ENCODE results near the gene VWA8. TPM values are rescaled to one million over a fixed set of nuclear protein-coding genes. Genes with fewer than 3 reads are reported as not detected.

VWA8 gene
- total RNA-seq, 1 donor from 2014 or later = 33.4 TPM

DNA sequence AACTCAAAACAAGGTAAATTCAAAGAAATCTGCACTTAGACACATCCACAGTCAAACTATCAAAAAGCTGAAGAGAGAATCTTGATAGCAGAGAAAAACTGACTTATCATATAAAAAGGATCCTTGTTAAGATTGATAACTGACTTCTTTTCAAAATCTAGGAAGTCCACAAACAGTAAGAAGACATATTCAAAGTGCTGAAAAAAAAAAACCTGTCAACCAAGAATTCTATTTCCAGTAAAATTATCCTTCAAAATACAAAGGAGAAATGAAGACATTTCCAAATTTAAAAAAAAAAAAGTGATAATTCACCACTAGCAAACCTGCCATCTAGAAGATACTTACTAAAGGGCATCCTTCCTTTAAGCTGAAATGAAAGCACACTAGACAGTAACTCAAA, 15.0 kb downstream of the VWA8 start:
- Histone ChIP-seq H3K4me1 (no peaks in the 10 kb centered on the region), H3K27ac (no peak overlapping the region), H3K36me3 (peaks cover 0 to 16% of the 10 kb centered on the region in 2 donors), H3K27me3 (no peaks in the 10 kb centered on the region), H3K4me3 (no peak overlapping the region), H3K9me3 (no peaks in the 10 kb centered on the region)
- intact Hi-C loops (cut with DNase I) = no loop called here
- TF ChIP-seq POLR2A (IDR thresholded peaks at IDR 0.05) = no peak
- TF ChIP-seq, protein P1, sequence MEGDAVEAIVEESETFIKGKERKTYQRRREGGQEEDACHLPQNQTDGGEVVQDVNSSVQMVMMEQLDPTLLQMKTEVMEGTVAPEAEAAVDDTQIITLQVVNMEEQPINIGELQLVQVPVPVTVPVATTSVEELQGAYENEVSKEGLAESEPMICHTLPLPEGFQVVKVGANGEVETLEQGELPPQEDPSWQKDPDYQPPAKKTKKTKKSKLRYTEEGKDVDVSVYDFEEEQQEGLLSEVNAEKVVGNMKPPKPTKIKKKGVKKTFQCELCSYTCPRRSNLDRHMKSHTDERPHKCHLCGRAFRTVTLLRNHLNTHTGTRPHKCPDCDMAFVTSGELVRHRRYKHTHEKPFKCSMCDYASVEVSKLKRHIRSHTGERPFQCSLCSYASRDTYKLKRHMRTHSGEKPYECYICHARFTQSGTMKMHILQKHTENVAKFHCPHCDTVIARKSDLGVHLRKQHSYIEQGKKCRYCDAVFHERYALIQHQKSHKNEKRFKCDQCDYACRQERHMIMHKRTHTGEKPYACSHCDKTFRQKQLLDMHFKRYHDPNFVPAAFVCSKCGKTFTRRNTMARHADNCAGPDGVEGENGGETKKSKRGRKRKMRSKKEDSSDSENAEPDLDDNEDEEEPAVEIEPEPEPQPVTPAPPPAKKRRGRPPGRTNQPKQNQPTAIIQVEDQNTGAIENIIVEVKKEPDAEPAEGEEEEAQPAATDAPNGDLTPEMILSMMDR (IDR thresholded peaks at IDR 0.05) = no peak
- TF ChIP-seq POLR2AphosphoS5 (IDR thresholded peaks at IDR 0.05; ENCODE audit: insufficient read depth in 1 of 2, low read depth in 1 of 2) = no peak
- no peak for DNase-seq (ENCODE audit: extremely low spot score in 2 of 2)

DNA sequence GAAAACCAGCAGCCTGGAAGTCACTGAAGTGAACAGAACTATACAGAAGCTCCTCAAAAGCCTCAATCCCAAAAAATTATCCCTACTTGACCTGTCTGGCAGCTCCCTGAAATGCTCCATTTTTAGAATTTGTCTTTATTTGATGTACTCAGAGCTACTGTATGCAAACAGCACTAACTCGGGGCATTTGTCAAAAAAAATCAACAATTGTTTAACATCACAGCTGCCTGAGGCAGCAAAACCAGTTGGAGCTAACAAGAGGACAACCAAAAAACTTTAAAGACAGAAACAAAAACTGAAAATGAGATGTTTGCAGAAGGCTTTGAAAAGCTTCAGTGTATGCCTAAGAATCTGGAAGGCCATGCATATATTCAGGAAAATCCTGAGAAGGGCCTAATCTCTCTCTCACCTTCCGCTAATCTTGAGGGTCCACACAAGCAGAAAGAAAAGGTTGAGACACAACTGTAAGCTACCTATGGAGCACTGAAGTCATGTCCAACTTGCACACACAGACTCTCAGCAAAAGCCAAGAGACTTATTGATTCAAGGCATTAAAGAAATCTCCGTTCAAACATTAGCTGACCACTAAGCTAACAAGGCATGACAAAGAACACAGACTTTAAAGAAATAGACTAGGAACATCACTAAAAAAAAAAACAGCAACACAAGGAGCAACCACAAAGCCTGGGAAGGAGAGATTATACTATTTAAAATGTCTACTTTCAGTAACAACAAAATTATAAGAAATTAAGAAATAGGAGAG, 16.1 kb downstream of the VWA8 start:
- H3K4me3 ChIP-seq = no peak overlapping the region
- H3K27ac ChIP-seq = no peak overlapping the region
- no peaks in the 10 kb centered on the region for H3K27me3 ChIP-seq
- no peaks in the 10 kb centered on the region for H3K9me3 ChIP-seq
- DNase-seq (ENCODE audit: extremely low spot score in 2 of 2) = no peak
- intact Hi-C loops (cut with DNase I) = no loop called here
- H3K4me1 ChIP-seq = no peaks in the 10 kb centered on the region
- TF ChIP-seq POLR2A (IDR thresholded peaks at IDR 0.05) (no peak), POLR2AphosphoS5 (IDR thresholded peaks at IDR 0.05; ENCODE audit: insufficient read depth in 1 of 2, low read depth in 1 of 2) (no peak)
- TF ChIP-seq, protein P1 (IDR thresholded peaks at IDR 0.05) = no peak
- H3K36me3 ChIP-seq = peaks cover 0 to 16% of the 10 kb centered on the region in 2 donors

DNA sequence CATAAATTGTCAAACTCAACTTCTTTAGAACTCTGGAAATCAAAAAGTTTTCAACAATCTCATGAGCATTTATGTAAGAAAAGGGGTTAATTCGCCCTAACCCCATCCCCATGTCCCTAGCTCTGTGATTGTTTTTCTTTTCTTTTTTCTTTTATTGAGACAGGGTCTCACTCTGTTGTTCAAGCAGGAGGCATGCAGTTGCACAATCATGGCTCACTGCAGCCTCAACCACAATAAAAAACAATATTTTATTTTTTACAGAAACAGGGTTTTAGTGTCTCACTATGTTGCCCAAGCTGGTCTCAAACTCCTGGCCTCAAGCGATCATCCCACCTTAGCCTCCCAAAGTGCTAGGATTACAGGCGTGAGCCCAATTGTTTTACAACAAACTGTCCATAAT, 16.7 kb downstream of the VWA8 start:
- DNase-seq (ENCODE audit: extremely low spot score in 2 of 2) = no peak
- Histone ChIP-seq H3K4me3 (no peak overlapping the region), H3K27me3 (no peaks in the 10 kb centered on the region), H3K9me3 (no peaks in the 10 kb centered on the region), H3K27ac (no peak overlapping the region), H3K36me3 (peaks cover 0 to 13% of the 10 kb centered on the region in 2 donors), H3K4me1 (no peaks in the 10 kb centered on the region)
- TF ChIP-seq POLR2AphosphoS5 (IDR thresholded peaks at IDR 0.05; ENCODE audit: insufficient read depth in 1 of 2, low read depth in 1 of 2) (no peak), POLR2A (IDR thresholded peaks at IDR 0.05) (no peak)
- TF ChIP-seq, protein P1 (IDR thresholded peaks at IDR 0.05) = no peak
- intact Hi-C loops (cut with DNase I) = no loop called here

DNA sequence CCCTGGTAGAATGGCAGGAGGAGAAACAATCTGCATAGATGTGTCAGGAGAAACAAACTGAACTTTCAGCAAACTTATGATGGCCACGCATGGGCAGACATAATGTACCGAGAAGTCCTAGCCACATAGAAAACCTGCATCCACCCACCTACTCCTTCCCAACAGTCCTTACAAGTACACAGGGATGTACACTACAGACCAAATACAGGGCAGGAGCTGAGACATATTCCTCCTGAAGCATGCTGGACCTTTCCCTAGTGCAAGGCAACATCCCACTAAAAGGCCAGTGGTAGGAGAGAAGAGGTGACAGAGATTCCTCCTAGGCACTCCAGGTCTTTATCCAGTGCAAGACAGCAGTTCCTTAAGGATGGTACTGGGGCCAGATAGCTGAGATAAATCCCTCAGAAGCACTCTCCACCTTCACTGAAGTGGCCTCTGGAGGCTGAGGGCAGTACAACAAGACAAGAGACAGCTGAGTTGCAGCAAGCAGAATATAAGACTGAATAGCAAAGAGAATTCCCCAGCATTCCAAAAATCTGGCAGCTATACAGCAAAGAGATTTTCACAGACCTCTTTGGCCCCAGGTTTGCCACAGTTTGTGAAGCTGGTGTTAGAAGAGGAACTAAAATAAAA, 18.3 kb downstream of the VWA8 start:
- Histone ChIP-seq H3K4me1 (no peaks in the 10 kb centered on the region), H3K27ac (no peak overlapping the region), H3K36me3 (peaks cover 0 to 10% of the 10 kb centered on the region in 2 donors), H3K27me3 (no peaks in the 10 kb centered on the region), H3K4me3 (no peak overlapping the region), H3K9me3 (no peaks in the 10 kb centered on the region)
- no peak for TF ChIP-seq POLR2AphosphoS5 (IDR thresholded peaks at IDR 0.05; ENCODE audit: insufficient read depth in 1 of 2, low read depth in 1 of 2)
- no peak for TF ChIP-seq POLR2A (IDR thresholded peaks at IDR 0.05)
- TF ChIP-seq, protein P1 (IDR thresholded peaks at IDR 0.05) = no peak
- intact Hi-C loops (cut with DNase I) = no loop called here
- no peak for DNase-seq (ENCODE audit: extremely low spot score in 2 of 2)

DNA sequence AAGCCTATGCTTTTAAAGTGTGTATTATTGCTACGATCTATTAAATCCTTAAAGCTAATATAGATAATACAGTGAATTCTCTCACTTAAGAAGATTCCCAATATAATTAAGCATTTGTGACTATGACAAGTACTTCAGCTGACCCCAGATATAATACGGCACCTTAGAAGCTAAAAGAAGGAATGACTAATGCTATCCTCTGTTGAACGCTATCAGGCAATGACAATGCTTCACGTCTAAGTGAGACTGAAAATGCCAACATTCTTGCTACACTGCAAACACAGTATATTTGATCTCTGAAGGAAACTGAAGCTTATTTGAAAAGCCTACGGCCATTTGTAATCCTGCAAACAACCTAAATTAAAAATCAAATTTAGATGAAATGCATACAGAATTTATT, 19.7 kb downstream of the VWA8 start:
- intact Hi-C loops (cut with DNase I) = no loop called here
- Histone ChIP-seq H3K4me3 (no peak overlapping the region), H3K4me1 (no peaks in the 10 kb centered on the region)

More for the DNA sequence above, 19.7 kb downstream of the VWA8 start:
- no peaks in the 10 kb centered on the region for H3K9me3 ChIP-seq
- DNase-seq (ENCODE audit: extremely low spot score in 2 of 2) = no peak
- peaks cover 0 to 8% of the 10 kb centered on the region in 2 donors for H3K36me3 ChIP-seq
- no peaks in the 10 kb centered on the region for H3K27me3 ChIP-seq
- TF ChIP-seq POLR2A (IDR thresholded peaks at IDR 0.05) (no peak), POLR2AphosphoS5 (IDR thresholded peaks at IDR 0.05; ENCODE audit: insufficient read depth in 1 of 2, low read depth in 1 of 2) (no peak)
- TF ChIP-seq, protein P1 (IDR thresholded peaks at IDR 0.05) = no peak
- H3K27ac ChIP-seq = no peak overlapping the region
